Ascending aorta (tissue), 2 donors: ENCODE data around the gene INAFM2. TPM values are rescaled to one million over a fixed set of nuclear protein-coding genes. Genes with fewer than 3 reads are reported as not detected.

Experiments
- DNase-seq, 2 donors: peaks; one replicate each; pipeline ENCODE4 v3.0.0-alpha.2; 2019; ENCODE audit warnings: low spot score in 2 of 2
- H3K27ac ChIP-seq, 2 donors: fragments of 200-600 bp; sonication (generic); one replicate each; pipeline ENCODE4 v1.5.1; 2016 to 2017; ENCODE audit warnings: mild to moderate bottlenecking in 1 of 2
- H3K27me3 ChIP-seq: fragments of 200-600 bp; sonication (generic); one replicate; pipeline ENCODE4 v1.5.1; 2017
- H3K36me3 ChIP-seq, 2 donors: fragments of 200-600 bp; sonication (generic); one replicate each; pipeline ENCODE4 v1.5.1; 2016
- H3K4me1 ChIP-seq, 2 donors: fragments of 200-600 bp; sonication (generic); one replicate each; pipeline ENCODE4 v1.5.1; 2016 to 2017; ENCODE audit warnings: mild to moderate bottlenecking in 1 of 2
- H3K4me3 ChIP-seq, 2 donors: fragments of 200-600 bp; sonication (generic); one replicate each; pipeline ENCODE4 v1.5.1; 2016 to 2017; ENCODE audit warnings: mild to moderate bottlenecking in 1 of 2
- H3K9me3 ChIP-seq, 2 donors: fragments of 200-600 bp; sonication (generic); one replicate each; pipeline ENCODE4 v1.5.1; 2016
- intact Hi-C: fragments of 100-400 bp; cut with DNase I; formaldehyde crosslinking; loops from one replicate; pipeline ENCODE4 v1.15.1; 2023
- total RNA-seq: library from RNA; depleted of rRNA; stranded (reverse); fragments of >200 nt; gene quantifications from one replicate; pipeline ENCODE4 v1.1.0, GENCODE V29; 2016
- TF ChIP-seq, protein P1 (sequence below), 3 experiments: fragments of 200-600 bp in 2 of 3; fragments of 450-650 bp in 1 of 3; sonication (generic) in 2 of 3; IDR thresholded peaks; one replicate each; pipeline ENCODE4 v1.5.1; 2016 to 2019; ENCODE audit warnings: antibody characterized with exemption in 3 of 3, mild to moderate bottlenecking in 1 of 3, moderate library complexity in 1 of 3

INAFM2 gene
- total RNA-seq, 1 donor from 2014 or later, result 69.8 TPM

- TF ChIP-seq, protein P1, sequence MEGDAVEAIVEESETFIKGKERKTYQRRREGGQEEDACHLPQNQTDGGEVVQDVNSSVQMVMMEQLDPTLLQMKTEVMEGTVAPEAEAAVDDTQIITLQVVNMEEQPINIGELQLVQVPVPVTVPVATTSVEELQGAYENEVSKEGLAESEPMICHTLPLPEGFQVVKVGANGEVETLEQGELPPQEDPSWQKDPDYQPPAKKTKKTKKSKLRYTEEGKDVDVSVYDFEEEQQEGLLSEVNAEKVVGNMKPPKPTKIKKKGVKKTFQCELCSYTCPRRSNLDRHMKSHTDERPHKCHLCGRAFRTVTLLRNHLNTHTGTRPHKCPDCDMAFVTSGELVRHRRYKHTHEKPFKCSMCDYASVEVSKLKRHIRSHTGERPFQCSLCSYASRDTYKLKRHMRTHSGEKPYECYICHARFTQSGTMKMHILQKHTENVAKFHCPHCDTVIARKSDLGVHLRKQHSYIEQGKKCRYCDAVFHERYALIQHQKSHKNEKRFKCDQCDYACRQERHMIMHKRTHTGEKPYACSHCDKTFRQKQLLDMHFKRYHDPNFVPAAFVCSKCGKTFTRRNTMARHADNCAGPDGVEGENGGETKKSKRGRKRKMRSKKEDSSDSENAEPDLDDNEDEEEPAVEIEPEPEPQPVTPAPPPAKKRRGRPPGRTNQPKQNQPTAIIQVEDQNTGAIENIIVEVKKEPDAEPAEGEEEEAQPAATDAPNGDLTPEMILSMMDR (IDR thresholded peaks at IDR 0.05), result no peak
- intact Hi-C loops, result no loop called here
- no peak for DNase-seq
- Histone ChIP-seq H3K27ac (no peak overlapping the region), H3K9me3 (no peaks in the 10 kb centered on the region), H3K36me3 (no peaks in the 10 kb centered on the region), H3K4me1 (peaks cover 15 to 22% of the 10 kb centered on the region in 2 donors), H3K4me3 (no peak overlapping the region), H3K27me3 (peaks cover 24% of the 10 kb centered on the region)
Observed at GRCh38 chr15:40285554-40286011, 37.9 kb upstream of the INAFM2 start.

DNA sequence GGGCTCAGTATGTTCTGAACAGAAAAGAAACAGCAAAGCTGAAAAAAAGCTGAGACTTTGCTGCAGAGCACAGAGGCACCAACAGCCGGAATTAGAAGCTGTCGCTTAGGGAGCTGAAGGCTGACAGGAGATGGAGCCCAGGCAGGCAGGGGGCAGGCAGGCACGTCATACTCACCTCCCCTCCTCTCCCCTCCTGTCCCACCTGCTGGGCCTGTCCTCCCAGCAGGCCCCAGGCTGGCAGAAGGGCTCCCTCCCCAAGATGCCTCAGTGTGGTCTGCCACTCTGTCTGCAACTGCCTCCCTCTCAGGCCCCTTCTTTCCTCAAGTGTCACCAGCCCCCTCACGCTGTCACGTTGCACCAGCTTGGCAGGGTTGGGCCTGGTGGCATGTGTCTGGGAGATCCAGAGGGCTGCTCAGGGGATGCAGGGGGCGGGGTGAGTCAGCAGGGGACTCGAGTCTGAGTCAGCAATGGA is 37.4 kb upstream of the INAFM2 start:
- intact Hi-C loops, result no loop called here
- H3K4me3 ChIP-seq, result no peak overlapping the region
- H3K4me1 ChIP-seq, result peaks cover 17 to 22% of the 10 kb centered on the region in 2 donors
- TF ChIP-seq, protein P1 (IDR thresholded peaks at IDR 0.05), result no peak
- peaks cover 21% of the 10 kb centered on the region for H3K27me3 ChIP-seq
- H3K36me3 ChIP-seq, result no peaks in the 10 kb centered on the region
- no peaks in the 10 kb centered on the region for H3K9me3 ChIP-seq
- no peak overlapping the region for H3K27ac ChIP-seq
- no peak for DNase-seq

GRCh38 chr15:40286794-40287193 is 36.7 kb upstream of the INAFM2 start:
- H3K27ac ChIP-seq, result no peak overlapping the region
- DNase-seq, result no peak
- H3K4me3 ChIP-seq, result no peak overlapping the region

GRCh38 chr15:40287505-40287904 is 36.0 kb upstream of the INAFM2 start:
- H3K4me3 ChIP-seq, result no peak overlapping the region
- H3K9me3 ChIP-seq, result no peaks in the 10 kb centered on the region
- peaks cover 8% of the 10 kb centered on the region for H3K27me3 ChIP-seq
- TF ChIP-seq, protein P1 (IDR thresholded peaks at IDR 0.05), result no peak
- H3K4me1 ChIP-seq, result peaks cover 9 to 11% of the 10 kb centered on the region in 2 donors
- no peaks in the 10 kb centered on the region for H3K36me3 ChIP-seq
- no peak overlapping the region for H3K27ac ChIP-seq
- DNase-seq, result no peak
- intact Hi-C loops, result no loop called here

More at GRCh38 chr15:40286794-40287193, 36.7 kb upstream of the INAFM2 start:
- Histone ChIP-seq H3K4me1 (peaks cover 16% of the 10 kb centered on the region in 2 donors), H3K36me3 (no peaks in the 10 kb centered on the region), H3K27me3 (peaks cover 14% of the 10 kb centered on the region), H3K9me3 (no peaks in the 10 kb centered on the region)
- intact Hi-C loops, result no loop called here
- TF ChIP-seq, protein P1 (IDR thresholded peaks at IDR 0.05), result no peak

- Histone ChIP-seq H3K27ac (no peak overlapping the region), H3K4me3 (no peak overlapping the region), H3K36me3 (no peaks in the 10 kb centered on the region), H3K4me1 (peaks cover 4 to 7% of the 10 kb centered on the region in 2 donors), H3K27me3 (peaks cover 3% of the 10 kb centered on the region), H3K9me3 (no peaks in the 10 kb centered on the region)
- TF ChIP-seq, protein P1 (IDR thresholded peaks at IDR 0.05), result no peak
- intact Hi-C loops, result no loop called here
- no peak for DNase-seq
Observed at GRCh38 chr15:40287968-40288367, 35.5 kb upstream of the INAFM2 start.
